ENCODE results near the gene RBBP8.
"Not testable (repeated sequence)": the region's sequence is repeated elsewhere in the genome, so short reads cannot be mapped to it uniquely, and the experiment has no call there.

Gene RBBP8

GRCh38 chr18:22933206-22933965 lies at the start of gene RBBP8:
Gene RBBP8 (plus strand): TSS chr18:22933328. CDS start chr18:22936852, 3,524 bp downstream.
- peak within 1 kb of the TSS; percentile 73 for H3K4me2 ChIP-seq (ENCODE audit: insufficient read depth, low read length)
- H3K9me3 ChIP-seq (ENCODE audit: insufficient read depth, low read length, severe bottlenecking), result no peaks in the 10 kb centered on the region
- H3K36me3 ChIP-seq (ENCODE audit: insufficient read depth, low read length), result peaks cover 19% of the 10 kb centered on the region
- DNase-seq (peak; percentile 83), ATAC-seq (ENCODE audit: insufficient read depth, low read depth) (peak; percentile 78)
- no peaks in the 10 kb centered on the region; the same call in 1 of the 2 replicates for H4K20me1 ChIP-seq (ENCODE audit: insufficient read depth, low read length)
- no peaks in the 10 kb centered on the region for H3K27me3 ChIP-seq (ENCODE audit: insufficient read depth, low read length, poor library complexity)
- H3K4me1 ChIP-seq (ENCODE audit: insufficient read depth, low read length), result peaks cover 49% of the 10 kb centered on the region
- peaks cover 46% of the 10 kb centered on the region for H3K79me2 ChIP-seq (ENCODE audit: insufficient read depth, low read length)
- no peak for TF ChIP-seq EZH2 (IDR thresholded peaks at IDR 0.05; ENCODE audit: borderline replicate concordance, low read depth, low read length, severe bottlenecking)
- no peak for TF ChIP-seq CTCF (IDR thresholded peaks at IDR 0.05; ENCODE audit: borderline replicate concordance, extremely low read depth, low read length, poor library complexity, severe bottlenecking)
- H3K9ac ChIP-seq (ENCODE audit: low read depth, low read length), result peak within 1 kb of the TSS; percentile 94
- H3K4me3 ChIP-seq (ENCODE audit: low read depth in 1 of 2, low read length in 2 of 2), result peak within 1 kb of the TSS; percentile 63 to 84
- H2AFZ ChIP-seq (ENCODE audit: low read depth, low read length), result peak within 1 kb of the TSS; percentile 83
- peak within 1 kb of the TSS; percentile 88 for H3K27ac ChIP-seq (ENCODE audit: low read length)

- Histone ChIP-seq H3K27ac (ENCODE audit: low read length) (no peak overlapping the region), H4K20me1 (ENCODE audit: insufficient read depth, low read length) (no peaks in the 10 kb centered on the region), H3K4me1 (ENCODE audit: insufficient read depth, low read length) (no peaks in the 10 kb centered on the region), H3K36me3 (ENCODE audit: insufficient read depth, low read length) (no peaks in the 10 kb centered on the region), H3K79me2 (ENCODE audit: insufficient read depth, low read length) (no peaks in the 10 kb centered on the region), H2AFZ (ENCODE audit: low read depth, low read length) (no peak overlapping the region), H3K9me3 (ENCODE audit: insufficient read depth, low read length, severe bottlenecking) (peaks cover 6% of the 10 kb centered on the region), H3K9ac (ENCODE audit: low read depth, low read length) (no peak overlapping the region), H3K4me2 (ENCODE audit: insufficient read depth, low read length) (no peak overlapping the region), H3K4me3 (ENCODE audit: low read depth in 1 of 2, low read length in 2 of 2) (no peak overlapping the region), H3K27me3 (ENCODE audit: insufficient read depth, low read length, poor library complexity) (no peaks in the 10 kb centered on the region)
- DNase-seq (no peak), ATAC-seq (ENCODE audit: insufficient read depth, low read depth) (no peak)
- TF ChIP-seq CTCF (IDR thresholded peaks at IDR 0.05; ENCODE audit: borderline replicate concordance, extremely low read depth, low read length, poor library complexity, severe bottlenecking), result no peak
- no peak for TF ChIP-seq EZH2 (IDR thresholded peaks at IDR 0.05; ENCODE audit: borderline replicate concordance, low read depth, low read length, severe bottlenecking)
Measured at GRCh38 chr18:22883827-22884226, 49.3 kb upstream of the RBBP8 start.

- H3K79me2 ChIP-seq (ENCODE audit: insufficient read depth, low read length); DNase-seq; H3K4me1 ChIP-seq (ENCODE audit: insufficient read depth, low read length); H3K27ac ChIP-seq (ENCODE audit: low read length); H4K20me1 ChIP-seq (ENCODE audit: insufficient read depth, low read length); H2AFZ ChIP-seq (ENCODE audit: low read depth, low read length); H3K27me3 ChIP-seq (ENCODE audit: insufficient read depth, low read length, poor library complexity); ATAC-seq (ENCODE audit: insufficient read depth, low read depth); H3K4me3 ChIP-seq (ENCODE audit: low read depth in 1 of 2, low read length in 2 of 2); H3K9me3 ChIP-seq (ENCODE audit: insufficient read depth, low read length, severe bottlenecking); H3K36me3 ChIP-seq (ENCODE audit: insufficient read depth, low read length); H3K9ac ChIP-seq (ENCODE audit: low read depth, low read length); H3K4me2 ChIP-seq (ENCODE audit: insufficient read depth, low read length): not testable (repeated sequence)
Measured at GRCh38 chr18:22885694-22886093, 47.4 kb upstream of the RBBP8 start.

GRCh38 chr18:22899421-22899820 lies 33.7 kb upstream of the RBBP8 start:
- Histone ChIP-seq H3K36me3 (ENCODE audit: insufficient read depth, low read length) (no peaks in the 10 kb centered on the region), H2AFZ (ENCODE audit: low read depth, low read length) (no peak overlapping the region), H3K4me3 (ENCODE audit: low read depth in 1 of 2, low read length in 2 of 2) (no peak overlapping the region), H3K4me2 (ENCODE audit: insufficient read depth, low read length) (no peak overlapping the region), H3K27ac (ENCODE audit: low read length) (no peak overlapping the region), H3K9me3 (ENCODE audit: insufficient read depth, low read length, severe bottlenecking) (no peaks in the 10 kb centered on the region), H4K20me1 (ENCODE audit: insufficient read depth, low read length) (no peaks in the 10 kb centered on the region), H3K27me3 (ENCODE audit: insufficient read depth, low read length, poor library complexity) (no peaks in the 10 kb centered on the region), H3K9ac (ENCODE audit: low read depth, low read length) (no peak overlapping the region), H3K79me2 (ENCODE audit: insufficient read depth, low read length) (no peaks in the 10 kb centered on the region), H3K4me1 (ENCODE audit: insufficient read depth, low read length) (no peaks in the 10 kb centered on the region)
- DNase-seq, result no peak
- TF ChIP-seq EZH2 (IDR thresholded peaks at IDR 0.05; ENCODE audit: borderline replicate concordance, low read depth, low read length, severe bottlenecking) (no peak), CTCF (IDR thresholded peaks at IDR 0.05; ENCODE audit: borderline replicate concordance, extremely low read depth, low read length, poor library complexity, severe bottlenecking) (no peak)
- no peak for ATAC-seq (ENCODE audit: insufficient read depth, low read depth)

Measured in DND-41 (cell line).